SK-N-SH (cell line): ENCODE data around the gene ARAP1.

Experiments
- CTCF ChIP-seq: fragments of 200-600 bp; sonication (generic); IDR thresholded peaks from 2 replicates; pipeline ENCODE4 v1.6.1; 2017; ENCODE audit warnings: antibody characterized with exemption, mild to moderate bottlenecking, moderate library complexity
- POLR2AphosphoS5 ChIP-seq: IDR thresholded peaks from 2 replicates; pipeline ENCODE4 v1.6.1; 2012; ENCODE audit warnings: low read depth, low read length

GRCh38 chr11:72712168-72712751 is 39.9 kb downstream of the ARAP1 start:
- TF ChIP-seq POLR2AphosphoS5 = no peak
- TF ChIP-seq CTCF = no peak
